HepG2 (cell line): ENCODE data around the gene GUCY2D. TPM values are rescaled to one million over a fixed set of nuclear protein-coding genes. Genes with fewer than 3 reads are reported as not detected.

Experiments used
- ATAC-seq: fragments of 200-7000 bp; cut with Tn5 transposase; 3 replicates; pipeline ENCODE4 v1.9.1; 2020; ENCODE audit warnings: mild to moderate bottlenecking, moderate library complexity
- BruUV-seq: library from RNA; stranded (reverse); fragments of 400-500 nt; replicated peaks from 2 replicates; lab custom pipeline; 2021; lab: Mats Ljungman, UMichigan
- CTCF ChIA-PET: fragments of 300-600 bp; formaldehyde crosslinking; extraction: SDS; loops from one replicate; lab custom pipeline; 2021; ENCODE audit warnings: low total read pairs, inconsistent platforms, low intra/inter-chr PET ratio; lab: Yijun Ruan, JAX
- POLR2A ChIA-PET: fragments of 350-600 bp; sonication (Branson Sonifier 250); formaldehyde crosslinking; loops from one replicate; lab custom pipeline; 2020; ENCODE audit warnings: antibody characterized with exemption, inconsistent platforms; lab: Yijun Ruan, JAX
- DNase-seq: peaks from one replicate; pipeline ENCODE4 v3.0.0-alpha.2; 2015; ENCODE audit warnings: low spot score
- FAIRE-seq: peaks from 3 replicates; lab custom pipeline; 2011; peaks lifted over from hg19 to GRCh38; lab: Jason Lieb, UNC
- H2AFZ ChIP-seq: one replicate; pipeline ENCODE4 v1.6.1; 2011; ENCODE audit warnings: low read length, inconsistent platforms
- H3K27ac ChIP-seq: fragments of 300-600 bp; 3 replicates; pipeline ENCODE4 v1.8.0; 2011; ENCODE audit warnings: mixed run types, mild to moderate bottlenecking, mixed read lengths, low read length, inconsistent platforms; ENCODE audit not compliant: insufficient read depth; ENCODE audit errors: extremely low read length
- H3K27me3 ChIP-seq, 2 experiments: fragments of 200-600 bp in 1 of 2; 2 replicates in 1 of 2; 3 replicates in 1 of 2; pipeline versions ENCODE4 v1.6.0 to v1.8.0; 2011; ENCODE audit warnings: low read length in 2 of 2, mild to moderate bottlenecking in 2 of 2, moderate library complexity in 2 of 2, inconsistent platforms in 1 of 2; ENCODE audit not compliant: insufficient read depth in 2 of 2, control insufficient read depth in 1 of 2
- H3K36me3 ChIP-seq, 2 experiments: fragments of 200-600 bp in 1 of 2; replicated peaks in 1 of 2; 2 replicates in 1 of 2; 3 replicates in 1 of 2; pipeline versions ENCODE4 v1.5.1 to v1.8.0; 2011; ENCODE audit warnings: low read length in 2 of 2, inconsistent platforms in 1 of 2; ENCODE audit not compliant: insufficient read depth in 2 of 2, control insufficient read depth in 1 of 2
- H3K4me1 ChIP-seq: 2 replicates; pipeline ENCODE4 v1.5.1; 2012; ENCODE audit warnings: low read length, inconsistent platforms; ENCODE audit not compliant: insufficient read depth
- H3K4me2 ChIP-seq: 2 replicates; pipeline ENCODE4 v1.6.0; 2011; ENCODE audit warnings: low read depth, low read length, inconsistent platforms
- H3K4me3 ChIP-seq, 3 experiments: fragments of 200-600 bp in 1 of 3; sonication (generic), shearing (Covaris generic) in 1 of 3; replicated peaks in 1 of 3; 2 replicates each; pipeline ENCODE4 v1.5.1; 2011 to 2016; ENCODE audit warnings: low read length in 3 of 3, inconsistent platforms in 2 of 3, low read depth in 2 of 3, mild to moderate bottlenecking in 2 of 3, control low read depth in 1 of 3, mixed read lengths in 1 of 3; ENCODE audit not compliant: insufficient read depth in 1 of 3
- H3K79me2 ChIP-seq: one replicate; pipeline ENCODE4 v1.6.1; 2011; ENCODE audit warnings: low read length, inconsistent platforms; ENCODE audit not compliant: insufficient read depth
- H3K9ac ChIP-seq: 2 replicates; pipeline ENCODE4 v1.6.0; 2011; ENCODE audit warnings: mild to moderate bottlenecking, low read depth, low read length, inconsistent platforms; ENCODE audit not compliant: insufficient read depth
- H3K9me3 ChIP-seq: 2 replicates; pipeline ENCODE4 v1.5.1; 2012; ENCODE audit warnings: mild to moderate bottlenecking, low read length
- H4K20me1 ChIP-seq: 2 replicates; pipeline ENCODE4 v1.6.0; 2011; ENCODE audit warnings: inconsistent platforms, mild to moderate bottlenecking, low read length, moderate library complexity; ENCODE audit not compliant: insufficient read depth
- BORCS8-MEF2B ChIP-seq: sonication (generic); formaldehyde crosslinking; IDR thresholded peaks from 2 replicates; pipeline ENCODE4 v1.8.0; 2022; ENCODE audit warnings: mild to moderate bottlenecking, missing genetic modification reagents
- DRAP1 ChIP-seq: IDR thresholded peaks from 2 replicates; pipeline ENCODE4 v1.6.1; 2016; ENCODE audit warnings: missing genetic modification reagents, missing compliant biosample characterization
- MAX ChIP-seq: IDR thresholded peaks from 2 replicates; pipeline ENCODE4 v1.6.1; 2012; ENCODE audit warnings: inconsistent platforms
- NR3C1 ChIP-seq: sonication (generic); formaldehyde crosslinking; IDR thresholded peaks from 2 replicates; pipeline ENCODE4 v1.4.0; 2020; ENCODE audit warnings: missing genetic modification reagents
- RAD51 ChIP-seq: fragments of 450-650 bp; IDR thresholded peaks from 2 replicates; pipeline ENCODE4 v1.6.1; 2016; ENCODE audit warnings: borderline replicate concordance
- RBAK ChIP-seq: sonication (generic); formaldehyde crosslinking; IDR thresholded peaks from 2 replicates; pipeline ENCODE4 v1.5.1; 2020; ENCODE audit warnings: mild to moderate bottlenecking, missing genetic modification reagents
- SNRNP70 ChIP-seq: fragments of 200-400 bp; formaldehyde crosslinking; IDR thresholded peaks from 2 replicates; pipeline ENCODE4 v1.6.1; 2017; ENCODE audit warnings: mild to moderate bottlenecking, low read depth, low read length, moderate library complexity
- ZNF143 ChIP-seq: sonication (generic); formaldehyde crosslinking; IDR thresholded peaks from 2 replicates; pipeline ENCODE4 v1.4.0; 2020; ENCODE audit warnings: missing genetic modification reagents
- ZNF24 ChIP-seq: fragments of 450-650 bp; IDR thresholded peaks from 2 replicates; pipeline ENCODE4 v1.6.1; 2017; ENCODE audit warnings: antibody characterized with exemption, mild to moderate bottlenecking
- ZNF276 ChIP-seq: sonication (generic); formaldehyde crosslinking; IDR thresholded peaks from 2 replicates; pipeline ENCODE4 v1.4.0; 2020; ENCODE audit warnings: mild to moderate bottlenecking, low read depth, missing genetic modification reagents
- ZNF484 ChIP-seq: sonication (generic); formaldehyde crosslinking; IDR thresholded peaks from 2 replicates; pipeline ENCODE4 v1.5.1; 2020; ENCODE audit warnings: mild to moderate bottlenecking, low read depth, missing genetic modification reagents, borderline replicate concordance
- ZNF543 ChIP-seq: sonication (generic); formaldehyde crosslinking; IDR thresholded peaks from 2 replicates; pipeline ENCODE4 v1.4.0; 2020; ENCODE audit warnings: mild to moderate bottlenecking, missing genetic modification reagents
- ZSCAN20 ChIP-seq: sonication (generic); formaldehyde crosslinking; IDR thresholded peaks from 2 replicates; pipeline ENCODE4 v1.4.0; 2020; ENCODE audit warnings: missing genetic modification reagents, mild to moderate bottlenecking, borderline replicate concordance
- ZSCAN21 ChIP-seq: sonication (generic); formaldehyde crosslinking; IDR thresholded peaks from 2 replicates; pipeline ENCODE4 v1.8.0; 2022; ENCODE audit warnings: mild to moderate bottlenecking, missing genetic modification reagents, moderate library complexity, borderline replicate concordance
- ZSCAN31 ChIP-seq: sonication (generic); formaldehyde crosslinking; IDR thresholded peaks from 2 replicates; pipeline ENCODE4 v1.5.0; 2020; ENCODE audit warnings: low read depth, mild to moderate bottlenecking, missing genetic modification reagents
- WGBS: methylation state at CpG from one replicate; pipeline ENCODE4 v1.1.6; 2017; ENCODE audit warnings: low lambda C conversion rate; 5-methylcytosine and 5-hydroxymethylcytosine counted together
- in situ Hi-C: cut with HindIII; loops from 2 replicates; pipeline ENCODE4 v1.10.0; 2017; ENCODE audit warnings: low pct_unique_long_range_greater_than_20kb; ENCODE audit not compliant: extremely low pct_ligation_motif_present
- intact Hi-C: fragments of 100-400 bp; cut with micrococcal nuclease; formaldehyde crosslinking; loops from one replicate; pipeline ENCODE4 v1.10.0; 2022; ENCODE audit not compliant: unreplicated experiment
- polyA plus RNA-seq, 8 experiments: library from polyadenylated mRNA; depleted of rRNA in 3 of 8; stranded (reverse) in 7 of 8; unstranded in 1 of 8; fragments of >200 nt; fragmentation: Illumina TruSeq in 4 of 8; extraction: Trizol in 4 of 8; gene quantifications; 2 replicates each; pipeline versions ENCODE4 v1.2.1 to v1.2.3, GENCODE V29; 2011 to 2016; ENCODE audit warnings: low read depth in 4 of 8, missing spikeins in 1 of 8, mixed read lengths in 1 of 8; ENCODE audit not compliant: insufficient read depth in 1 of 8
- total RNA-seq, 5 experiments: library from RNA; depleted of rRNA; stranded (reverse); fragments of >200 nt; fragmentation: Illumina TruSeq; extraction: Trizol; gene quantifications; 2 replicates each; pipeline ENCODE4 v1.2.3, GENCODE V29; 2016; ENCODE audit warnings: low read depth in 1 of 5

The GUCY2D gene
- total and polyA plus RNA-seq, 2 of the 13 experiments (the other 11 are each of a cell fraction or from before 2014, with no cell fraction given), result not detected

GRCh38 chr17:8038954-8039610, 36.7 kb downstream of the GUCY2D start, which contains the start of gene ALOX15B:
Gene ALOX15B (plus strand): TSS chr17:8039059. CDS start chr17:8039156, 97 bp downstream.
- DNase-seq, result no peak
- H3K4me3 ChIP-seq, result no peak within 1 kb of the TSS
- ChIA-PET POLR2A (no interaction called here), CTCF (no interaction called here)
- WGBS, result 56% methylated on average over 21 of the region's 37 CpGs
- no peaks in the 10 kb centered on the region; the same call in 1 of the 2 replicates for H4K20me1 ChIP-seq
- BruUV-seq, result no TSS peak
- in situ Hi-C loops, result no loop called here
- intact Hi-C loops, result no loop called here
- no peak for TF ChIP-seq ZNF24
- no peak for TF ChIP-seq SNRNP70
- H3K4me1 ChIP-seq, result peaks cover 16% of the 10 kb centered on the region; the same call in 1 of the 2 replicates
- no peak within 1 kb of the TSS for H3K4me2 ChIP-seq
- no peaks in the 10 kb centered on the region for H3K36me3 ChIP-seq
- no peaks in the 10 kb centered on the region for H3K9me3 ChIP-seq
- no peak for ATAC-seq
- FAIRE-seq, result no peak
- H3K27me3 ChIP-seq, result peaks cover 0 to 33% of the 10 kb centered on the region in 2 experiments; a peak in 2 of 5 replicates
- no peak within 1 kb of the TSS for H3K9ac ChIP-seq
- no peaks in the 10 kb centered on the region for H3K79me2 ChIP-seq
- H3K27ac ChIP-seq, result no peak within 1 kb of the TSS
- no peak within 1 kb of the TSS for H2AFZ ChIP-seq

- no peaks in the 10 kb centered on the region for H3K9me3 ChIP-seq
- ATAC-seq, result no peak
- no peak for TF ChIP-seq ZNF484 (CRISPR knock-in tag)
- TF ChIP-seq ZSCAN21 (CRISPR knock-in tag), result no peak
- TF ChIP-seq ZNF543 (CRISPR knock-in tag), result no peak
- TF ChIP-seq DRAP1 (CRISPR knock-in tag), result no peak
- no peak for TF ChIP-seq RBAK (CRISPR knock-in tag)
- TF ChIP-seq MAX, result no peak
- TF ChIP-seq NR3C1, result no peak
- TF ChIP-seq ZSCAN20 (CRISPR knock-in tag), result no peak
- TF ChIP-seq RAD51, result no peak
- no peak for TF ChIP-seq ZNF276
- TF ChIP-seq ZSCAN31 (CRISPR knock-in tag), result no peak
- TF ChIP-seq BORCS8-MEF2B (CRISPR knock-in tag), result no peak
- TF ChIP-seq ZNF143 (CRISPR knock-in tag), result no peak
Observed at GRCh38 chr17:8039611-8040168, 37.3 kb downstream of the GUCY2D start.

More at GRCh38 chr17:8039611-8040168, 37.3 kb downstream of the GUCY2D start:
- ChIA-PET POLR2A (interaction anchor here (0.5 kb wide), 1 partner anchor 207 kb away, joined by 5 read pairs; no protein-coding TSS in a partner anchor), CTCF (no interaction called here)
- Histone ChIP-seq H3K4me3 (no peak overlapping the region), H3K27ac (no peak overlapping the region), H3K4me1 (peaks cover 16% of the 10 kb centered on the region; the same call in 1 of the 2 replicates), H3K27me3 (peaks cover 0 to 36% of the 10 kb centered on the region in 2 experiments; a peak in 2 of 5 replicates), H3K9ac (no peak overlapping the region), H3K36me3 (no peaks in the 10 kb centered on the region), H3K79me2 (no peaks in the 10 kb centered on the region), H2AFZ (no peak overlapping the region), H3K4me2 (no peak overlapping the region), H4K20me1 (no peaks in the 10 kb centered on the region; the same call in 1 of the 2 replicates)
- FAIRE-seq (no peak), DNase-seq (no peak)
- in situ Hi-C loops (loop anchor here (5.0 kb wide), 1 partner anchor 127 kb away; no protein-coding TSS in a partner anchor), intact Hi-C loops (loop anchor here (5.0 kb wide), 2 partner anchors 127 to 197 kb away; no protein-coding TSS in a partner anchor)
- no TSS peak for BruUV-seq
- whole genome bisulfite sequencing, result 69% methylated on average over 9 of the region's 11 CpGs
